Neural cell (in vitro differentiated cells): ENCODE data around the gene ARHGEF2.

Experiments used
- CTCF ChIP-seq: fragments of 450-650 bp; IDR thresholded peaks from 2 replicates; pipeline ENCODE4 v1.5.1; 2014; ENCODE audit warnings: antibody characterized with exemption, mild to moderate bottlenecking, moderate library complexity; ENCODE audit not compliant: poor library complexity, severe bottlenecking
- EP300 ChIP-seq: fragments of 450-650 bp; conservative IDR thresholded peaks from 2 replicates; pipeline ENCODE4 v1.6.1; 2014; ENCODE audit warnings: antibody characterized with exemption, mild to moderate bottlenecking, moderate library complexity; ENCODE audit not compliant: poor library complexity, severe bottlenecking
- EZH2 ChIP-seq: fragments of 200-600, 300-800 bp; shearing (Covaris generic), sonication (generic); IDR thresholded peaks from 2 replicates; pipeline ENCODE4 v1.6.1; 2014; ENCODE audit warnings: antibody characterized with exemption, low read length, borderline replicate concordance, mild to moderate bottlenecking; ENCODE audit not compliant: insufficient read depth, poor library complexity, severe bottlenecking
- MXI1 ChIP-seq: fragments of 450-650 bp; conservative IDR thresholded peaks from 2 replicates; pipeline ENCODE4 v1.6.1; 2014; ENCODE audit warnings: antibody characterized with exemption, mild to moderate bottlenecking; ENCODE audit not compliant: poor library complexity, severe bottlenecking
- POLR2AphosphoS5 ChIP-seq: IDR thresholded peaks from 2 replicates; pipeline ENCODE4 v1.6.1; 2012
- RAD21 ChIP-seq: fragments of 450-650 bp; conservative IDR thresholded peaks from 2 replicates; pipeline ENCODE4 v1.6.1; 2014; ENCODE audit warnings: antibody characterized with exemption, mild to moderate bottlenecking, moderate library complexity
- REST ChIP-seq: IDR thresholded peaks from 2 replicates; pipeline ENCODE4 v1.6.1; 2012; ENCODE audit warnings: borderline replicate concordance
- SMC3 ChIP-seq: fragments of 450-650 bp; conservative IDR thresholded peaks from 2 replicates; pipeline ENCODE4 v1.6.1; 2014; ENCODE audit warnings: antibody characterized with exemption, mild to moderate bottlenecking, moderate library complexity; ENCODE audit not compliant: poor library complexity
- TAF1 ChIP-seq: IDR thresholded peaks from 2 replicates; pipeline ENCODE4 v1.6.1; 2012; ENCODE audit warnings: low read depth

GRCh38 chr1:155947292-155947691 is 31.1 kb downstream of the ARHGEF2 start:
- TF ChIP-seq EP300 (no peak), CTCF (no peak), EZH2 (no peak), TAF1 (no peak), POLR2AphosphoS5 (no peak), SMC3 (no peak), MXI1 (no peak), REST (no peak), RAD21 (no peak)
